NAMALWA (cell line): ENCODE data around the gene SLC50A1.
"Not testable (repeated sequence)": the region's sequence is repeated elsewhere in the genome, so short reads cannot be mapped to it uniquely, and the experiment has no call there.

Source experiments
- DNase-seq: peaks from one replicate; pipeline ENCODE4 v3.0.0-alpha.2; 2015; ENCODE audit warnings: low spot score

Gene SLC50A1

DNA sequence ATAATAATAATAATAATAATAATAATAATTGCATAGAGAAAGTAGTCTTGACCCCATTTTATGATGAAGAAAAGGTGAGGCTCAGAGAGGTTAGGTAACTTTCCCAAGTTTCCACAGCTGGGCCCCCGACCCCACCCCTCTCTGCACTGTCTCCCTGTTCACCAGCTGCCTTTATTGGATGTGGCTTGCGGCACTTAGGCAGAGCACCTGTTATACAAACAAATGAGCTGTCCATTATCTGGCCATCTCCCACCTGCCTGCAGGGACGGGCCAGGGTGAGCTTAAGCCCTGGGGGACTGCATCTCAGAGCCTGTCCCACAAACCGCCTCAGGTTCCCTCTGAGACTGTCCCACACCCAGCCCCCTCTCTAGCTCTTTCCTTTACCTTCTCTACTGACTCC, 18.0 kb upstream of the SLC50A1 start:
- no peak for DNase-seq

DNA sequence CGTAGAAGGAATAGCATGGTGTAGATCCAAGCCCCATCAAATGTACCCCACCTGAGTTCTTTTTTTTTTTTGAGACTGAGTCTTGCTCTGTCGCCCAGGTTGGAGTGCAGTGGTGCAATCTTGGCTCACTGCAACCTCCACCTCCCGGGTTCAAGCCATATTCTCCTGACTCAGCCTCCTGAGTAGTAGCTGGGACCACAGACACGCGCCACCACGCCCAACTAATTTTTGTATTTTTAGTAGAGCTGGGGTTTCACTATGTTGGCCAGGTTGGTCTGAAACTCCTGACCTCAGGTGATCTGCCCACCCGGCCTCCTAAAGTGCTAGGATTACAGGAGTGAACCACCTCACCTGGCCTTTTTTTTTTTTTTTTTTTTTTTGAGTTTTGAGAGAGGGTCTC, 17.6 kb upstream of the SLC50A1 start:
- DNase-seq: not testable (repeated sequence)

DNA sequence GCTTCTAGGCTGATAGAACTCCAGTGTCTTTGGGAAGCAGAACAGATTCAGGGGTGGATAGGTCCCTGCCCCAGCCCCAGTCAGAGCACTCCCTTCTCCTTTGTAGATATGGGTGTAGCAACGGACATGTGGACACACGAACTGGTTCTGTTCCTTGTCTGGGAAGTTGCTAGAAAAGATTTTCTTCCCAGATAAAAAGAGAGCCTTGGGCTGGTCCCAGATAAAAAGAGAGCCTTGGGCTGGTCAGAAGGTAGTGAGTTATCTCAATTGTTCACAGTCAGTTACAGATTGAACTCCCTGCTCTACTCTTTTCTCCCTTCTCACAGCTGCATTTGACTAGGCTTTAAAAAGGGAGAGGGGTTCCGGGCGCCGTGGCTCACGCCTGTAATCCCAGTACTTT, 15.4 kb upstream of the SLC50A1 start:
- no peak for DNase-seq

DNA sequence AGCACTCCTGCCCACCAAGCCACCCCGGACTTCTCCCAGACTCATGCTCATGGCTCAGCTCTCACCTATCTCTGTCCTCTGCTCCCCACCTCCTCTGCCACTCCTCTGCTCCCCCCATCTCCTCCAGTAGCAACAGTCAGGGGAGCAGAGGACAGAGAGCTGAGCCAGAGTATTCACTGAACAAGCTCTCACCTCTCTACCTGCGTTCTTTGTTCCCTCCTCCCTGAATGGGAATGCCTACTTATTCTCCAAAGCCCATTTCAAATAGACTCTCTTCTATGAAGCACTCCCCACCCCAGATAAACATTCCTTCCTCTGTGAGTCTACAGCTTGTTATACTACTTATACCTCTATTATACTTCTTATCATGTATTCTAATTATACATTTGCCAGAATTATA, 14.4 kb upstream of the SLC50A1 start:
- DNase-seq: no peak

DNA sequence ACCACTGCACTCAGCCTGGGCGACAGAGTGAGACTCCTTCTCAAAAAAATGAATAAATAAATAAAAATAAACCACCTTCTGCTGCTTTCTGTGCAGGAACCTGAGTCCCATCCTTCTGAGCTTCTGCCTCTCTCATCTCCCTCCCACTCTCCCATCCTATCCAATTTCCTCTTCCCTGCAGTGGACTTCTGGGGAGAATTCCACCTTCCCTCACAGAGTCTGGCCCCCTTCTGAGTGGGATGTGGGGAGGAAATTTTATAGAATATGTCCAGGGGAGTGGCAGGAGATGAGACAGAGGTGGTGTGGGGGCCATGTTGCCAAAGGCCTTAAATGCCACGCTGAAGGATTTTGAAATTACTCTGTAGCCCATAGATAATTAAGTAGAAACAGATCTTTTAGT, 13.3 kb upstream of the SLC50A1 start:
- no peak for DNase-seq

DNA sequence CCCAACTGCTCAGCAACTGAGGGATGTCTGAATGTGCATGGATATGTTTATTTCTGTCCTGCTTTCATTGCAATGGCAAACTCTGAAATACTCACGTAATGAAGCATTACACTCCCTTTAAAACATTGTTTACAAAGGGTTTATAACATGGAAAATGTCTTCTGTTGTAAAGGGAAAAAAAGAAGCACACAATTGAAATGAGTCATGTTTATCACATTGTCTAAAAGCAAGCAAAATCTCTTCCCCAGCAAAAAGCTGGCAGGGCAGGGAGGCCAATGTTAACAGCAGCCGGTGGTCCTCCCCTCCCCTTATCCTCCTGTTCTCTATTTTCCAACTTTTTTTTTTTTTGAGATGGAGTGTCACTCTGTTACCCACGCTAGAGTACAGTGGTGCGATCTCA, 11.9 kb upstream of the SLC50A1 start:
- no peak for DNase-seq

DNA sequence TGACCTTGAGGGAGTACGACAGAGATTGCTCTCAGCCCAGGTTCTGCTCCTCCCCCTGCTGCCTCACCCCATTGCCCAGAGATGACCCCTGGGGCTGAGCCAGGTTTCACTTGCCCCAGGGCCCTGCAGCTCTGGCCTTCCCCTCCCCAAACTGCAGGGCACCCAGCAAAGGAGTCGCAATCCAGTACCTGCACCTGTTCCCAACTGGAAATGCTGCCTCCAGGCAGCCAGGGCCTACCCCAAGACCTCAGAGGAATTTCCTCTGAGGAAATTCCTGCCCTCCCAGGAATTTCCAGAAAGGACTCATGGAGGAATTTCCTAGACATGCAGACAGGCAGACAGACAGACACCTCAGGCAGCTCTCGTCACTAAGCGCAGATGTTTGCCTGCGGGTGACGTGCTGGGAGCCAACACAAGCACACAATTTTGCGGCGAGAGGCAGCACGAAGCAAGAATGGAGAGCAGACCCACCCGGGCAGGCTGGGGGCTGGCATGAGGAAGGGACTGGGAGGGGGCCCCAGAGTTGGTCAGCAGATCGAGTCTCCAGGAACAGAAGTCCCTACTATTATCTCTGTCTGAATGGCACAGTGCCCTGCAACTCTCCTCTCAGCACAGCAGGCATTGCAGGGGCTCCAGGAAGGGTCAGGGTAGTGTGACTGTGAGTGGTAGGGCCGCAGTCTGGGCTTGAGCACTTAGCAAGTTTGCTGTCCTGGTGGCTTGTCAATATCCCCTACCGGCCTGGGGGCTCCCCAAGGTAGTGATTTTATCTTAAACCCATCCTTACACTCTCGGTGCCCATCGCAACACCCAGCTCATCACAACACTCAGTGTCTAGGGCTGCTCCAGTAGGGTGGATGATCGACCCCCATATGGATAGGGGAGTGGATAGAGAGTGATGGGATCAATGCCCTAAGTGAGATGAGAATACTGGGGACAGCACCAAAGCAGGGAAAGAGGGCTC, 10.9 kb upstream of the SLC50A1 start:
- DNase-seq: no peak

DNA sequence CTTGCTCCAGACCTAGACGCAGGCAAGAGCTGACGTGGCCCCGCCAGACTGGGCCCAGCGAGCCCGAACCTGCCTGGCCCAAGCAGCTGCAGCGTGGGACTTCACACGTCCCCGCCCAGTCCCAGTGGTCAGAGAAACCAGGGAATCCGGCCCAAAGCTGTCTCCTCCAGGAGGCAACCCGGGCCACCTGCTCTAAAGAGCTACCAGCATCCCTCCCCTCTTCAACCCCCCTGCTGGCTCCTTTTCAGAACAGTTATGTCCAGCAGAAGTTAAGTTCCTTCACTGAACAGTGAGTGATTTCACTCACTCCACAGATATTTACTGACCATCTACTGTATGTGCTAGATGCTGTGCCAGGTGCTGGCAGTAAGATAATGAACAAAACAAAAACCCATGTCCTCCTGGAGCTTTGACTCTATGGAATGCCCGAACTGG, 10.1 kb upstream of the SLC50A1 start:
- no peak for DNase-seq

DNA sequence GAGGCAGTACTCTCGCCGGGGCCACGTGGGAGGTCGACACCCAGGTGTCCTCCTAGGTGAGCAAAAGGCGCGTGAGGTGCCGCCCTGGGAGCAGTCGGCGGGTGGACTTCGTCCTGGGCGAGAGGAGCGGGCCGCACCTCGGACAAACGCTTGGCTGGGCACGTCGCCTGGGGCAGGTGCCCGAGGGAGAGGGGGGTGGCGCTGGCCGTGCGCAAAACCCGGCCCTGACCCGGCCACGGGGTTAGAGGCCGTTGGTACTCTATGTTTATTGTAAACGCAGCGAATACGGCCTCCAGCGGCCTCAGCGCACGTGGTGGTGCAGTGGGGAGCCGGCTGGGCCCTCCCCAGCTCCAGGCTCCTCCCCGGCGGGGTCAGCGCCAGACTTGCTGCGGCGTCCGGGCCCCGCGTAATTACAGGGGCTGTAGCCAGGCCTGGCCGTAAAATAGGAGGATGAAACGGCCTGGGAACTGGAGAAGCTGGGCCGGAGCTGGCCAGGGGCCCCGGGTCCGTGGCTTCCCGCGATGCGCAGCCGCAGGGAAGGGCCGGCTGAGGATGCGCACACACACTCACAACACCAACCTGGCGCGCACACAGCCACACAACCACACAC, 9.6 kb upstream of the SLC50A1 start:
- no peak for DNase-seq

- DNase-seq: peak; percentile 60
Observed at GRCh38 chr1:155126556-155127104, 9.0 kb upstream of the SLC50A1 start.

DNA sequence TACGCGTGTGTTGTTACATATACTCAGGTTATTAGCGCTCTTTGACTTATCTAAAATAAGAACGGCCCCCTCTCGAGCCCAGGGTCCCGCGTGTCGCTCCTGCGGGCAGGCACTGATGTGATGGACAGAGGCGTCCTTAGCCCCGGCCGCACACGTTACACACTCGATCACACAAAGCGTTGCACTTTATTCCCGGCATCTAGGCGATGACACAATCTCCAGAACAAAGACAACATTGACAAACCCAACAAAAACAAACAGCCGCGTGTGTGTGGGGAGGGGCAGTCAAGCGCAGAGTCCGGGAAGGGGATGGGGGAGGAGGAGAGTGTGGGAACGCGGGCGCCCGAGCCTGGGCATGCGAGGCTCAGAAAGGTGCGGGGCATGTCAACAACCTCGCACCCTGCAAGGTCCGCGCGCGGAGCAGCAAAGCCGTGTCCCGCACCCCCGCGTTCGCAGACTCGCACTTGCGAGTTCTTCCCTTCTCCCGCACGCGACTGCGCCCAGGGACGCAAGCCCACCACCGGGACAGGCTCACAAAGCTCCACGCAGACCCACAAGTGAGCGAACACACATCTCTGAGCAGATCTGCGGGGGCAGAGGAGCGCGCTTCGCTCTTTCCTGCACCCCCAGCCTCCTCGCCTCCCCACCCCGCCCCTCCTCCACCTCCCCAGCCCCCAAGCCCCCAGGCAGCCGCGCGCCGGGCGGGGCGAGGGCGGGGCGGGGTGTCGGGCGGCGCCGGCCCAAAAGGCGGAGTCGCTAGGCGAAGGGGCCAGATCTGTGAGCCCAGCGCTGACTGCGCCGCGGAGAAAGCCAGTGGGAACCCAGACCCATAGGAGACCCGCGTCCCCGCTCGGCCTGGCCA, 8.3 kb upstream of the SLC50A1 start, which contains the start of gene EFNA1:
TSS of gene EFNA1 (plus strand) at position 772 of the 862 bp plus-strand sequence. CDS start 102 bp downstream, outside the sequence.
- DNase-seq: no peak

- DNase-seq: no peak
Observed at GRCh38 chr1:155127967-155128754, 7.5 kb upstream of the SLC50A1 start.

DNA sequence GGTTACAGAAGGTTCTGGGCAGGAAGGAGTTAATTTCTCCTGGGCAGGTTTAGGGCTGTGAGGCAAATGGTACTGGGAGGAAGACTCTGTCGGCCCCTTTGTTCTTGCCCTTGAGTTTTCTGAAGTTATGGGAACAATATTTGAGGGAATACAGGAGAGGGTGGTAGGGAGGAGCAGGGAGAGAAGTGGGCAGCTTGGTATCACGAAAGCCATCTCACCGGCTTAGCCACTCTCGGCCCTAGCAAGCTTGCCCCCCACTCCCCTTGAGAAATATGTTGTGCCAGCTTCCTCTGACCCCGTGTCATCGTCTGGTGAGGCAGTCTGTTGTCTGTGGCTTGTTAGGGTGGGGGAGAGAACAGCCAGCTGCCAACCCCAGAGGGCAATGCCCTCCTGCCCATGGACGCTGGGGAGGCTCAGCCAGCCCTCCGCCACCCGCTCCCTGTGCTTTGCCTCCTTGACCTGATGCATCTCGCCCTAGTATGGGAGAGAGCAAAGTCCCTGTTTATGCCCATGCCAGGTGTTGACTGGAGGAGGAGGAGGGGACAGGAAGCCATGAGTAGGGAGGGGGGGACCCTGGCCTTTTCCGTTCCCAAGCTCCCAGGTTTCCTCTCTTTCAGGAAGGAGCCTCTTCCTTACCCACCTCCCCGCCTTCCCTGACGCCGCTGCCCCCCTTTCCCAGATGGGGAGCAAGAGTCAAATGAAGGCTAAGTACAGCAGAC, 6.7 kb upstream of the SLC50A1 start:
- no peak for DNase-seq

DNA sequence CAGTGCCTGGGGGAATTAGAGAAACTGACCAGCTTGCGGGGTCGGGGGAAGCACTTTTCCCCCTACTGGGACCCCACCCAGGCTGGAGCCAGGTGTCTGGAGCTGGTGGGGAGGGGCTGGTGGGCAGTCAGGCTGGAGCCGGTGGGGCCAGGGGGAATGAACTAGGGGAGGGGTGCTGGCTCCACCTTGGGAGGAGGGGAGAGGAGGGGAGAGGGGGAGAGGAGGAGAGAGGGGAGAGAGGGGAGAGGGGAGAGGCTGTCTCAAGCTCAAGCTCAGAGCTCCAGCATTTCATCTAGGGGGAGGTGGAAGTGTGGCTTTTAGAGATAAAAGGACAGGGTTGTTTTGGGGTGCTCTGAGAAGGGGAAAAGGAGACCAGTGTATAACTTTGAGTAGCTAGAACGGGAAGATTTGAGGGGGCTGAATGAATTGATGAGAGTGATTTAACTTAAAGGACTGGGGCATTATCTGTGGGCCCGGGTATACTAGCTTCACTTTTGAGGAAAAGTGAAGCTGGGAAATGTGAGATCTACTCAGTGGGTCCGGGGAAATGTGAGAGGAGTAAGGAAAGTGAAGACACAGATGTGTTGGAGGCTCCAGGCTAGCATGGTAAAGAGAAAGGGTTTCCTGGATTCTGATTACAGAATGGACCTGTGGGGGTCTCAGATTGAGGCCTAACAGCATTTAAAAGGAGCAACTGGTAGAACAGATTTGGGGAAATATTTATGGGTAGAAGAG, 5.2 kb upstream of the SLC50A1 start:
- DNase-seq: no peak

GRCh38 chr1:155131285-155131684, 4.4 kb upstream of the SLC50A1 start:
- no peak for DNase-seq

GRCh38 chr1:155131856-155132255, 3.8 kb upstream of the SLC50A1 start:
- no peak for DNase-seq

DNA sequence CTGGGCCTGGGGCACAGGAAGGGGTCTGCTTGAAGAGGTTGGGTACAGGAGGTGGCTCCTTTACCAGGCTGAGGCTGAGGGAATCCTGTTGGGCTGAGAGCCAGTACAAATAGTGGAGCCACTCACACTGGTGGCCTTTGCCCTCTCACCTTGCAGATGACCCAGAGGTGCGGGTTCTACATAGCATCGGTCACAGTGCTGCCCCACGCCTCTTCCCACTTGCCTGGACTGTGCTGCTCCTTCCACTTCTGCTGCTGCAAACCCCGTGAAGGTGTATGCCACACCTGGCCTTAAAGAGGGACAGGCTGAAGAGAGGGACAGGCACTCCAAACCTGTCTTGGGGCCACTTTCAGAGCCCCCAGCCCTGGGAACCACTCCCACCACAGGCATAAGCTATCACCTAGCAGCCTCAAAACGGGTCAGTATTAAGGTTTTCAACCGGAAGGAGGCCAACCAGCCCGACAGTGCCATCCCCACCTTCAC, 1.8 kb upstream of the SLC50A1 start:
- no peak for DNase-seq

DNA sequence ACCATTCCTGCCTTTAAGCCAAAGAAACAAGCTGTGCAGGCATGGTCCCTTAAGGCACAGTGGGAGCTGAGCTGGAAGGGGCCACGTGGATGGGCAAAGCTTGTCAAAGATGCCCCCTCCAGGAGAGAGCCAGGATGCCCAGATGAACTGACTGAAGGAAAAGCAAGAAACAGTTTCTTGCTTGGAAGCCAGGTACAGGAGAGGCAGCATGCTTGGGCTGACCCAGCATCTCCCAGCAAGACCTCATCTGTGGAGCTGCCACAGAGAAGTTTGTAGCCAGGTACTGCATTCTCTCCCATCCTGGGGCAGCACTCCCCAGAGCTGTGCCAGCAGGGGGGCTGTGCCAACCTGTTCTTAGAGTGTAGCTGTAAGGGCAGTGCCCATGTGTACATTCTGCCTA, 1.3 kb upstream of the SLC50A1 start:
- DNase-seq: no peak

DNA sequence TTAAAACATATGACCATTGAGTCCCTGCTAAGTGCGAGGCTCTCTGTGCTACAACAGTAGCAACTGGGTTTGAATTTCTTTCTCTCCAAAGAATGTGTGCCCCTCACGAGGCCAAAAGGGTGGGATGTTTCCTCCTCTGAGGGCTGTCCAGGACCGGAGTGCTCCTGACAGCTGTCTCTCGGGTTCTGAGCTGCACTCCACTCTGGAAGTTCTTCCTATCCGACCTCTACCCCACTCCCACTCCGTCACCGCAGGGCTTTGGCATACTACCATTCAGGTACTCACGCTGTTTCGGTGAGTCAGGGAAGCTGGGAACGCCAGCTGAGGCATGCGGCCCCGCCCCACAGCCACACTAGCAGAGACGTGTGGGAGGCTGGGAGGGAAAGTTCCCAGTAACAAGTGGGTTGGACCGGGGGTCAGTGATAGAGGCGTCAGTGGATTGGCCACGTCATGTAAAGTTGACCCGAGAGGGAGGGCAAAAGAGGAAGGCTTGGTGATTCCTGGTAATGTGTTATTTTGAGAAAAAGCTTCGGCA, 705 bp upstream of the SLC50A1 start:
- DNase-seq: no peak
